ENCODE data around the gene GNAI3.

GRCh38 chr1:109616391-109616790, 68.0 kb downstream of the GNAI3 start:
- no peak for TF ChIP-seq CTCF (IDR thresholded peaks at IDR 0.05)
- TF ChIP-seq EP300 (IDR thresholded peaks at IDR 0.05): no peak
- no peak for TF ChIP-seq POLR2AphosphoS5 (IDR thresholded peaks at IDR 0.05)

All from esophagus muscularis mucosa (tissue), 4 donors.